GM23248 (cell line): Measurements from ENCODE around the gene CDC27.
"Not testable (repeated sequence)": the region's sequence is repeated elsewhere in the genome, so short reads cannot be mapped to it uniquely, and the experiment has no call there.

Source experiments
- EZH2 ChIP-seq: fragments of 200-600 bp; sonication (generic); IDR thresholded peaks from 2 replicates; pipeline ENCODE4 v1.6.1; 2018; ENCODE audit warnings: antibody characterized with exemption, mild to moderate bottlenecking; ENCODE audit not compliant: insufficient read depth, poor library complexity, severe bottlenecking
- EZH2phosphoT487 ChIP-seq: fragments of 200-600 bp; sonication (generic); IDR thresholded peaks from 2 replicates; pipeline ENCODE4 v1.6.1; 2018; ENCODE audit warnings: antibody characterized with exemption, moderate library complexity, mild to moderate bottlenecking, low read depth; ENCODE audit not compliant: insufficient read depth

DNA sequence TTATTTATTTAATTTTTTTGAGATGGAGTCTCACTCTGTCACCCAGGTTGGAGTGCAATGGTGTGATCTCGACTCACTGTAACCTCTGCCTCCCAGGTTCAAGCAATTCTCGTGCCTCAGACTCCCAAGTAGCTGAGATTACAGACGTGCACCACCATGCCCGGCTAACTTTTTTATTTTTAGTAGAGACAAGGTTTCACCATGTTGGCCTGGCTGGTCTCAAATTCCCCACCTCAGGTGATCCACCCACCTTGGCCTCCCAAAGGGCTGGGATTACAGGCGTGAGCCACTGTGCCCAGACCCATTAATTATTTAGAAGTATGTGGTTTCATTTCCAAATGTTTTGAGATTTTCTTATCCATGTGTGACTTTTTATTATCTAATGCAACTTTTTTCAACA, 22.2 kb downstream of the CDC27 start:
- TF ChIP-seq EZH2, EZH2phosphoT487: not testable (repeated sequence)
